Measurements from ENCODE around the gene ROR1.

ROR1 gene

GRCh38 chr1:64114012-64114525 is 340.3 kb downstream of the ROR1 start:
- no peak for DNase-seq

GRCh38 chr1:64116537-64116936 is 342.7 kb downstream of the ROR1 start:
- DNase-seq, result no peak

DNA sequence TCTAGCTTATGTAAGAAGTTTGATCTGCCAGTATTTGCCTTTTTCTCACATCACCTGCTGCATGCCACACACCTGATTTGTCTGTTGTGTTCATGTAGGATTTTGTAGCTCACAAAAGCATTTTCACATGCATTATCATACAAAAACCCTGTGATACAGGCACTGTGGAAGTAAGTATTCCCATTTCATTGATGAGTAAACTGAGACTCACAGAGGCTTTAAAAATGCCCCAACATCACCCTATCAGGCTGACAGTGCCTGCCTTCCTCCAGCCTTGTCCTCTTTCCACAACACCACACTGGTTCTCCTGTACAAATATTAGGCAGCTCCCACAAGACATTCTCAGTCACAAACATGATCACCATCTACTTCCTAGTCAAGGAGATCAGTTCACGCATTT is 343.7 kb downstream of the ROR1 start:
- no peak for DNase-seq

DNA sequence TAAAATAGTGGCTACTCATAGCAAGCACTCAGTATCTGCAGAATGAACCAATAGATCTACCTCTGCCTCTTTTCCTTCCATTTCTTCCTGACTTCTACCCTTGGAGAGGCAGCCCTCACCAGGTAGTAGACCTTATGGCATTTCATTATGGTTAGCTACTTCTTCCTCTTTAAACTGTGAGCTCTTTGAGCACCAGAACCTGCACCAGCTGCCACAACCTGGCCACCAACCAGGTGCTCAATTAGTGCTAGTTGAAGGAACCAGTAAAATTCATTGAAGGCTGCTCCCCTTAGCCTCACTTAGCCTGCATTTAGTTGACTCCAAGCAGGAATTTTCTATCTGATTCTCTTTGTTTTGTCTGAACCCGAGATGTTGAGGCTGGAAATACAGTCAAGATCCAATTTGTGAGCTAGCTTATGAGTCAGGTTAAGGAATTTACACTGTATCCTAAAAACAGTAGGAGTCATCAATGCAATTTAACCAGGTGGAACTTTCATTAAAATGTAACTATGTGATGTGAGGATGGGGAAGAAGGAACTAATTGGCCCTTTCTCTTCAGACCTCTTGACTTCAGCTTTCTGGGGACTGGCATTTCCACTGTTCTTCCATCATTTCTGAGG is 348.1 kb downstream of the ROR1 start:
- DNase-seq, result no peak

DNA sequence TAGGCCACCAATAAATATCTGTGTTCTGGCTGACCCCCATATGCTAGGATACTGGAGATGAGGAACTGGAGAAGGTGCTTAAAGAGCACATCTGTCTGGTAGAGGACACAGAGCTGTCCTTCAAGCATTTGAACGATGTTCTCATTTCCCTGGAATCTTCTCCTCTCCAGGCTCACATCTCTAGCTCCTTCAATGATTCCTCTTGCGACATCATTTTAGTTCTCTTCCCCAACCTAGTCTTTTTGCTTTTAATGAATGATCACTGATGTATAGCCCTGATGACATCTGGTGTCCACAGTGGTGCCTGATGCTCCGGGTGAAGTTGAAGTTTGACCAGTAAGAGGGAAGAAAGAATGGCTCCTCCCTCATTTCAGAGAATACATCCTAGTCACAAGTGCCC is 348.8 kb downstream of the ROR1 start:
- no peak for DNase-seq

GRCh38 chr1:64124704-64125440 is 351.1 kb downstream of the ROR1 start:
- no peak for DNase-seq

DNA sequence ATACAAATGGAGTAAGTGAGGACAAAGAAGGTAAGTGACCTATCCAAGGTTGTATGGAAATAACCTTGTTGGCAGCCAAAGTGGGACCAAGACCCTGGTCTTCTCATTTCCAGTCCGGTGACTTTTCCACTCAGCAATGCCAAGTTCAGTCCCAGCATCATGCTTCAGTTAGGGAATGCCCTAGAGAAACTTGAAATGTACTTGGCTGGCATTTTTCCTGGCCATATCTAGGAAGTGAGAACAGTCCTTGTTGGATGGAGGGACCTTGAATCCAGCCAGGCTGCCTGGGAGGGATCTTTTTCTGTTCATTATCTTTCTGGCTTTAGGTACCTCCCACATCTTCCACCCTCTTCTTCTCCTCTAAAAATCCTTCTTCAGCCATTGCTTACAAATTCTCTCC is 352.8 kb downstream of the ROR1 start:
- DNase-seq, result no peak

DNA sequence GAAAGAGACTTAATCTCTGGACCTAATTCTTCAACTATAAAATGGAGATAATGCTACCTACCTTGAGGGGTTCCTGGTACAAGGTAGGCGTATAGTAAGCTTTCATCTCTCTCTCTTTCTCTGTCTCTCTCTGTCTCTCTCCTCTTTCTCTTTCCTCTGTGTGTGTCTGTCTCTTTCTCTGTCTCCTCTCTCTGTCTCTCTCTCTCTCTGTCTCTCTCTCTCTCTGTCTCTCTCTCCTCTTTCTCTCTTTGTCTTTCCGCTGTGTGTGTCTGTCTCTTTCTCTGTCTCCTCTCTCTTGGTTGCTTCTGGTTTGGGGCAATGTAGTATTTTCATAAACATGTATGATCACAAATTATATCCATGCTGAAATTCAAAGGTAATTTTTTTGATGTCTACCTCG is 353.5 kb downstream of the ROR1 start:
- no peak for DNase-seq

DNA sequence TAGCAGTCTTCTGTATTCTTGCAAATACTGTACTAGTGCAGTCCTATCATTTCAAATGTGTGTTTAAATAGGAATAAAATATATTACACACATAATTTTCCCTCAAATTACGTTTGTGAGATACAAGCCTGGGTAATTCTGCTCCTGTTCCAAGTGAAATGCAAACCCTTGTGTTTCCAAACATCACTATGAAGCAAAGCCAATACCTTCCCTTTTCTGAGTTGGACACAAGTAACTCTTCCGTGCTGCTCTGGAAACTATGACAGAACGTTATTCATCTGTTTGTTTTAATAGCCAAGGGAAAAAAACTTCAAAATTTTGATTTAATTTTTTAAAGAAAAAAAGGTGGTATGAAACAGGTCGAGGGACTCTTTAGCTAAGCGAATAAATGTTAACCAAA is 355.9 kb downstream of the ROR1 start:
- no peak for DNase-seq

DNA sequence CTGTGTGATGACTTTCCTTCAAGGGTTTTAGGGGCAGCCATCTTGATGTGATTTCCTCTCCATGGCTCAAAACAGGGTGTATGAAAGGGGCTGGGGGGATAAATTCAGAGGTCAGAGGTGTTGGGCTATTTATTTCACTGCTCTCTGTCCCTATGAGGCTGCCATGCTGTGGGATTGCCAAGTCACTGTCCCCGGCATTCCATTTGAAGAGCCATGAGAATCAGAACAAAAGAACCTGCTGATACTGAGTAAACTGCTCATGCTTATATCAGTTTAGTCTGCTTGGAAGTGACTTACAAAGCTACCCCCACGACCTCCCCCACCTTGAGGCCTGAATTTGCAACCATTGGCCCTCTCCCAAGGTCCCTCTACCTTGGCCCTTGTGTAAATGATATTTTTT is 357.3 kb downstream of the ROR1 start:
- DNase-seq, result no peak

- DNase-seq, result no peak
These were observed 359.2 kb downstream of the ROR1 start for GRCh38 chr1:64133036-64133435.

DNA sequence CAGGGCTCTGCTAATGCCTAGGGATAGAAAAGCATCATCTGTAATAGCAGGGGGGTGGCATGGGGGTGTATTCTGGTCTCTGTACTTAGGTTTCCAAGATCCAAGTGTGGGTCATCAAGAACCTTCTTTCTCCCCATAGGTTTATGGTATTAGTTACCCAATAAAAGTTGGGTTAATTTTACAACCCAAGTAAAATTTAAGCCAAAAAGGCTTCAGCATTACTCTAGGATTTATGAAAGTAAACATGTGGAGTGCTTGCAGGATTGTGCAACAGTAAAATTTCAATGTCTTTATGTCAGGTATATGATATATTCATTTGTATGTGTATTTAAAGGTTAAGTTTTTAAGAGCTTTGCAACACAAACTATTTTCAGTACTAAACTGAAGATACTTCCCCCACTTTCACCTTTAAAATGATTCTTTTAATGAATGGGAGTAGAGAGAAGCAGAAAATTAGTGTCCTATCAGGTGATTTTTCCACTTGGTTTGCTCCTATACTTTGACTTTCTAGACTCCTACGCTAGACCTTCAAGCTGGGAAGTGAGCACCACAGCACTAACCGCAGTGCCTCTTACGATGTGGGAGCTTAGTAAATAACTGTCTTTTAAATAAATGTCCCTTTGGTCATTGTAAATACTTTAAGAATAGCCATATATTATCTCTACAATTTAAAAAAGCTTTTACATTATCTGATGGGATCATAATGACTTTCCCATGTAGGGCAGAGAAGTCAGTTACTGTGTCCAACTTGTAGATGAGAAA is 361.8 kb downstream of the ROR1 start:
- DNase-seq, result no peak

DNA sequence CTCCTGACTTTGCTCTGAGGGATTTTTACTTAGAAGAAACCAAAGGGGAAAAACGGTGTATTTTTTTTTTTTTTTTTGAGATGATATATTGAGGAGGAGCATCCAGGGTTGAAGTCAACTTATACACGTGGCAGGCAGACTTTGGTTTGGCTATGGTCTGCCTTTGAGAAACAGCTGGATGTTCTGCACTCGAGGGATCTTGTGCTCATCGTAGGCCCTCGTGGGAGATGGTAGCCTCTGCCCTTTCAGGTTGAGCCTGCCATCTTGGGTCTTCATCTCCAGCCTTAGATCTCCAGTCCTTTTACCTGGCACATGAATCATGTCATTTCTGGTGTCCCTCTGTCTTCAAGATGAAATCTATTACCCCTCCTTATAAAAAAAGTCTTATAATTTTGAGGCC is 362.5 kb downstream of the ROR1 start:
- no peak for DNase-seq

DNA sequence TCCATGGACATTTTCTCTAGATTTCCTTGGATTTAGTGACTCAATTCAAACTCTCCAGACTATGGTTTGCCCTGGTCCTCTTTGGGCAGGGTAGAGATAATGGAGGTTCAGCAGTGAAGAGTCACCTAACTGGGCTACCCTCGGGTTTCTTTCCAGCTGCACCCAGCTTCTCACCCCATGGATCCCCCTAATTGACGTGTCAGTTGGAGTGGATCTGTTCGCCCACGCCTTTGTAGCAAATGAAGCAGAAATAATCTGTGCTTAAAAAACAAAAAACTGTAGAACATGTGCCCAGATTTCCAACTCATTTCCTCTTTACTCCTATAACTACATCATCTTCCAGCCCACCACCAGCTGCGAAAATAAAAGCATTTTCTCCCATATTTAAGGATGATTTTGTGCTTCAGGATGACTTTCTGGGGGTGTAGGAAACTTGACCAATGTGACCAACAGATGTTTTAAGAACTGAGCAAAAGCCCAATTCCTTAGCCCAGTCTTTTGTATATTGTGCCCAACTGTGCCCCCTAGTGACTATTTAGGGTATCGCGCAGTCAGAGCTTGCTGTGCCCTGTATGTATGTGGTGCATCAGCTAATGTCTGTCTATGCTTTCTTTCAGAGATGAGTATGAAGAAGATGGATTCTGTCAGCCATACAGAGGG is 363.1 kb downstream of the ROR1 start:
- peak; percentile 68 for DNase-seq

- no peak for DNase-seq
These were observed 363.6 kb downstream of the ROR1 start for GRCh38 chr1:64137412-64137803.

DNA sequence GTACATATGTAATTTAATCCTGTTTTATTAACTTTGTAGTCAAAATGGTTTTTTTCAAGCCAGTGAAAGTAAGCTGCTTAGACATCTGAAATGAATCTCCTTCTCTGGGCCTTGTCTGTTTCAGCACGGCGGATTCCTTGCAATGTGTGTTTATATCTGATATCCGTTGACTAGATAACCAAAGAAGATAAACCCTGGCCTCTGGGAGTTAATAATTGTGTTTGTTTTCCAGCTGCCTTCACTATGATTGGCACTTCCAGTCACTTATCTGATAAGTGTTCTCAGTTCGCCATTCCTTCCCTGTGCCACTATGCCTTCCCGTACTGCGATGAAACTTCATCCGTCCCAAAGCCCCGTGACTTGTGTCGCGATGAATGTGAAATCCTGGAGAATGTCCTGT is 366.1 kb downstream of the ROR1 start:
- DNase-seq, result no peak

DNA sequence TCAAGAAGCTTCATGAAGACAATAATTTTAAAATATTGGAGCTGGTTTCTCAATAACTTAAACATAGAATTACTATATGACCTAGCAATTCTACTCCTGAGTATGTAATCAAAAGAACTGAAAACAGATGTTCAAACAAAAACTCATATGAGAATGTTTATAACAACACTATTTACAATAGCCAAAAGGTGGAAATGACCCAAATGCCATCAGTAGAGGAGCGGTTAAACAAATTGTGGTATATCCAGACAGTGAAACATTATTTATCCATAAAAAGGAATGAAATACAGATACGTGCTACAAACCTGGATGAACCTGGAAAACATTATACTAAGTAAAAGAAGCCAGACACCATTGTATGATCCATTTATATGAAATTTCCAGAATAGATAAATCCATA is 366.8 kb downstream of the ROR1 start:
- no peak for DNase-seq

GRCh38 chr1:64147045-64147724 is 373.4 kb downstream of the ROR1 start:
- no peak for DNase-seq

GRCh38 chr1:64147759-64148158 is 373.9 kb downstream of the ROR1 start:
- DNase-seq, result no peak

DNA sequence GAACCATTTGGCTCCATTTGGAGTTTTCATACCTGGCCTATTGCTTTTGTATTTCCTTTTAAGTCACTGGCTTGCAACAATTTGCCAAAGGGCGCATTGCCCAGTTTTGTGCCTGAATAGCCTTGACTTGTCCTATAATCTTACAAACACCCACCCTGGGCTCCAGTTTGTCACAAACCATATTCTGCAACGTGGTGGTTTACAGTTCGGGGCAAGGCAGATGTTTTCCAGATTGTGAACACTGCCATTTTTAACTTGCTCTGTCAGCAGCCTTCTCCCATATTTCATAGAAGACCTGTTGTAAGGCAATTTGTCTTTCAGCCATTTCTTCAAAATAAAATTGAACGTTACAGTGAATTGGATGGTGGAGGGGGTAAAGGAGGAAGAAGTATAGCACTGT is 376.4 kb downstream of the ROR1 start:
- DNase-seq, result no peak

- no peak for DNase-seq
These were observed 377.0 kb downstream of the ROR1 start for GRCh38 chr1:64150729-64151230.

DNA sequence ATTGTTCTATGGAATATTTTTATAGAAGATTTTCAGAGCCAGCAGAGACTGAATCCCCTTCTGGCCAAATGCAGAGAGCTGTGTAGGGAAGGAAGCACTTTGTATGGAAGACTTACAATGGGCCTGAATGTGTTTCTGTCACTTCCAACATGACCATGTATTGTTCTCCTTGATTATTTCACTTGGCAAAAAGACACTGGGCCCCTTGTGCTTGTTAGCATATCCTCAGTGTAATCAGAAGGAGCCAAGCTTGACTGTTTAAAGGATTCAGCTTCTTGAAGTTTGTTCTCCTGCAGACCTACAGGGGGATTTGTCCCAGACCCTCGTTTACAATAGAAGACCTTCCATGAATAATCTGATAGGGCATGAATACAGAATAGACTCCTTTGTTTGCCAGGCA is 381.5 kb downstream of the ROR1 start:
- DNase-seq, result no peak

All from activated CD4-positive, alpha-beta T cell treated with anti-CD3 and anti-CD28 coated beads, Interleukin-10, Interleukin-2, amounts not matched to agents 100 ng/mL and 50 ng/mL, durations not matched to agents 16 hours and 8 hours (primary cell).